ENCODE results near the gene MORN5. TPM values are rescaled to one million over a fixed set of nuclear protein-coding genes. Genes with fewer than 3 reads are reported as not detected.

MORN5 gene
- total RNA-seq, 2 donors from 2014 or later, result 2.1 TPM; not detected in 1

GRCh38 chr9:122134822-122135528, 24.7 kb upstream of the MORN5 start:
- no peak for DNase-seq (ENCODE audit: low spot score)
- Histone ChIP-seq H3K9me3 (no peaks in the 10 kb centered on the region), H3K27me3 (replicated peaks; ENCODE audit: insufficient read depth) (no peaks in the 10 kb centered on the region), H3K36me3 (no peaks in the 10 kb centered on the region), H3K4me3 (no peak overlapping the region), H3K27ac (no peak overlapping the region), H3K4me1 (replicated peaks) (peaks cover 3% of the 10 kb centered on the region)
- 35% methylated on average over 12 of the region's 12 CpGs for WGBS
- TF ChIP-seq POLR2AphosphoS5 (IDR thresholded peaks at IDR 0.05) (no peak), POLR2A (IDR thresholded peaks at IDR 0.05) (no peak)
- TF ChIP-seq, protein P1, sequence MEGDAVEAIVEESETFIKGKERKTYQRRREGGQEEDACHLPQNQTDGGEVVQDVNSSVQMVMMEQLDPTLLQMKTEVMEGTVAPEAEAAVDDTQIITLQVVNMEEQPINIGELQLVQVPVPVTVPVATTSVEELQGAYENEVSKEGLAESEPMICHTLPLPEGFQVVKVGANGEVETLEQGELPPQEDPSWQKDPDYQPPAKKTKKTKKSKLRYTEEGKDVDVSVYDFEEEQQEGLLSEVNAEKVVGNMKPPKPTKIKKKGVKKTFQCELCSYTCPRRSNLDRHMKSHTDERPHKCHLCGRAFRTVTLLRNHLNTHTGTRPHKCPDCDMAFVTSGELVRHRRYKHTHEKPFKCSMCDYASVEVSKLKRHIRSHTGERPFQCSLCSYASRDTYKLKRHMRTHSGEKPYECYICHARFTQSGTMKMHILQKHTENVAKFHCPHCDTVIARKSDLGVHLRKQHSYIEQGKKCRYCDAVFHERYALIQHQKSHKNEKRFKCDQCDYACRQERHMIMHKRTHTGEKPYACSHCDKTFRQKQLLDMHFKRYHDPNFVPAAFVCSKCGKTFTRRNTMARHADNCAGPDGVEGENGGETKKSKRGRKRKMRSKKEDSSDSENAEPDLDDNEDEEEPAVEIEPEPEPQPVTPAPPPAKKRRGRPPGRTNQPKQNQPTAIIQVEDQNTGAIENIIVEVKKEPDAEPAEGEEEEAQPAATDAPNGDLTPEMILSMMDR (IDR thresholded peaks at IDR 0.05), result no peak
- intact Hi-C loops (cut with DNase I), result no loop called here

DNA sequence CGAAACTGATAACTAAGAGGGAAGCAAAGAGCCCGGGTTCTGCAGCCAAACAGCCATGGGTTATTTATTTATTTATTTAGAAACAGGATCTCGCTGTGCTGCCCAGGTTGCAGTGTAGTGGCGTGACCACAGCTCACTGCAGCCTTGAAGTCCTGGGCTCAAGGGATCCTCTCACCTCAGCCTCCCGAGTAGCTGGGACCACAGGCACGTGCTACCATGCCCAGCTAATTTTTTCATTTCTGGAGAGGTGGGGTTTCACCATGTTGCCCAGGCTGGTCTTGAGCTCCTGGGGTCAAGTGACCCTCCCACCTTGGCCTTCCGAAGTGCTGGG, 24.2 kb upstream of the MORN5 start:
- no peak for DNase-seq (ENCODE audit: low spot score)
- Histone ChIP-seq H3K27me3 (replicated peaks; ENCODE audit: insufficient read depth) (no peaks in the 10 kb centered on the region), H3K36me3 (no peaks in the 10 kb centered on the region), H3K27ac (no peak overlapping the region), H3K9me3 (no peaks in the 10 kb centered on the region), H3K4me3 (no peak overlapping the region), H3K4me1 (replicated peaks) (peaks cover 3% of the 10 kb centered on the region)
- 91% methylated on average over 7 of the region's 7 CpGs for WGBS
- TF ChIP-seq POLR2AphosphoS5 (IDR thresholded peaks at IDR 0.05) (no peak), POLR2A (IDR thresholded peaks at IDR 0.05) (no peak)
- TF ChIP-seq, protein P1 (IDR thresholded peaks at IDR 0.05), result no peak
- intact Hi-C loops (cut with DNase I), result no loop called here

GRCh38 chr9:122138560-122139268, 21.0 kb upstream of the MORN5 start:
- no peak for TF ChIP-seq POLR2AphosphoS5 (IDR thresholded peaks at IDR 0.05)
- TF ChIP-seq, protein P1 (IDR thresholded peaks at IDR 0.05), result no peak
- intact Hi-C loops (cut with DNase I), result no loop called here
- Histone ChIP-seq H3K4me3 (no peak overlapping the region), H3K9me3 (no peaks in the 10 kb centered on the region), H3K36me3 (no peaks in the 10 kb centered on the region), H3K4me1 (replicated peaks) (no peaks in the 10 kb centered on the region), H3K27me3 (replicated peaks; ENCODE audit: insufficient read depth) (no peaks in the 10 kb centered on the region), H3K27ac (no peak overlapping the region)
- 64% methylated on average over 10 of the region's 10 CpGs for WGBS
- DNase-seq (ENCODE audit: low spot score), result no peak

GRCh38 chr9:122140368-122141193, 19.1 kb upstream of the MORN5 start:
- Histone ChIP-seq H3K4me3 (no peak overlapping the region), H3K9me3 (no peaks in the 10 kb centered on the region), H3K4me1 (replicated peaks) (no peaks in the 10 kb centered on the region), H3K27ac (no peak overlapping the region), H3K36me3 (no peaks in the 10 kb centered on the region), H3K27me3 (replicated peaks; ENCODE audit: insufficient read depth) (no peaks in the 10 kb centered on the region)
- TF ChIP-seq POLR2A (IDR thresholded peaks at IDR 0.05) (no peak), POLR2AphosphoS5 (IDR thresholded peaks at IDR 0.05) (no peak)
- TF ChIP-seq, protein P1 (IDR thresholded peaks at IDR 0.05), result no peak
- DNase-seq (ENCODE audit: low spot score), result no peak
- intact Hi-C loops (cut with DNase I), result no loop called here
- 71% methylated on average over 8 of the region's 8 CpGs for WGBS
